ENCODE results near the gene HMCN1.

DNA sequence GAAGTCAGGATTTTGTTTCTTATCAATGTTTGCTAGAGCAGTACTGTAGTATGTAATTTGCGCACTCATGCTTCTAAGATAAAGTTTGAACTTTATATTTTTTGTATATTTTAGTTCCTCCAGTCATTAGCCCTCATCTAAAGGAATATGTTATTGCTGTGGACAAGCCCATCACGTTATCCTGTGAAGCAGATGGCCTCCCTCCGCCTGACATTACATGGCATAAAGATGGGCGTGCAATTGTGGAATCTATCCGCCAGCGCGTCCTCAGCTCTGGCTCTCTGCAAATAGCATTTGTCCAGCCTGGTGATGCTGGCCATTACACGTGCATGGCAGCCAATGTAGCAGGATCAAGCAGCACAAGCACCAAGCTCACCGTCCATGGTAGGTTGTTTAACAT is 388.6 kb downstream of the HMCN1 start:
- TF ChIP-seq POLR2A (IDR thresholded peaks at IDR 0.05; ENCODE audit: low read length) (no peak), GATA1 (IDR thresholded peaks at IDR 0.05; ENCODE audit: low read depth, low read length) (no peak)
